PFSK-1 (cell line): ENCODE results near the gene SHISA7.

ENCODE experiments used
- POLR2AphosphoS5 ChIP-seq: IDR thresholded peaks from 2 replicates; pipeline ENCODE4 v1.6.1; 2012; ENCODE audit warnings: low read depth, mild to moderate bottlenecking, control low read depth, low read length, moderate library complexity
- REST ChIP-seq, 2 experiments: IDR thresholded peaks; 2 replicates each; pipeline versions ENCODE4 v1.6.1 to v1.8.0; 2011 to 2012; ENCODE audit warnings: low read depth in 2 of 2, low read length in 2 of 2, control low read depth in 1 of 2, inconsistent platforms in 1 of 2, mild to moderate bottlenecking in 1 of 2, moderate library complexity in 1 of 2; ENCODE audit not compliant: insufficient read depth in 1 of 2

- TF ChIP-seq POLR2AphosphoS5 (no peak), REST (IDR thresholded peaks at IDR 0.05; ENCODE audit: insufficient read depth in 1 of 2, low read depth in 2 of 2, low read length in 2 of 2) (no peak)
Measured at GRCh38 chr19:55459950-55460657, 17.0 kb upstream of the SHISA7 start.
